T-helper 17 cell (primary cell): ENCODE results near the gene GLMN. TPM values are rescaled to one million over a fixed set of nuclear protein-coding genes. Genes with fewer than 3 reads are reported as not detected.
"Not testable (repeated sequence)": the region's sequence is repeated elsewhere in the genome, so short reads cannot be mapped to it uniquely, and the experiment has no call there.

Experiments used
- ATAC-seq: fragments of 150-1000 bp; cut with Tn5 transposase; 2 replicates; pipeline ENCODE4 v1.10.0; 2021; ENCODE audit warnings: mild to moderate bottlenecking, moderate library complexity
- DNase-seq, 3 donors: peaks; one replicate each; pipeline versions ENCODE4 v3.0.0 to v3.0.0-alpha.2; 2020 to 2021
- H3K9me3 ChIP-seq: one replicate; pipeline ENCODE4 v1.7.0; 2013; ENCODE audit warnings: low read length, mild to moderate bottlenecking; ENCODE audit not compliant: control insufficient read depth, poor library complexity, severe bottlenecking
- H3K27ac Mint-ChIP-seq: one replicate; pipeline ENCODE4 v1.8.0; 2022; ENCODE audit warnings: mild to moderate bottlenecking, moderate library complexity, mixed read lengths
- H3K27me3 Mint-ChIP-seq: one replicate; pipeline ENCODE4 v1.8.0; 2022; ENCODE audit warnings: mixed read lengths
- H3K36me3 Mint-ChIP-seq: one replicate; pipeline ENCODE4 v1.8.0; 2022; ENCODE audit warnings: low read depth, mixed read lengths
- H3K4me1 Mint-ChIP-seq: one replicate; pipeline ENCODE4 v1.8.0; 2022; ENCODE audit warnings: mild to moderate bottlenecking, mixed read lengths
- H3K4me3 Mint-ChIP-seq: one replicate; pipeline ENCODE4 v1.8.0; 2022; ENCODE audit warnings: mild to moderate bottlenecking, moderate library complexity, mixed read lengths
- total RNA-seq, 4 donors: library from RNA in 2 of 4; stranded (reverse) in 2 of 4; gene quantifications; one replicate each; pipeline ENCODE4 v1.2.3 and lab custom pipeline; 2022 to 2026

The GLMN gene
- total RNA-seq, 2 donors from 2014 or later, result 11.0 to 13.2 TPM

- DNase-seq (no peak), ATAC-seq (no peak)
- no peaks in the 10 kb centered on the region for H3K27me3 Mint-ChIP-seq
- H3K36me3 Mint-ChIP-seq, result peaks cover 33% of the 10 kb centered on the region
- H3K4me1 Mint-ChIP-seq, result peaks cover 11% of the 10 kb centered on the region
- H3K4me3 Mint-ChIP-seq, result no peak overlapping the region
- H3K27ac Mint-ChIP-seq, result no peak overlapping the region
- H3K9me3 ChIP-seq, result no peaks in the 10 kb centered on the region
These were observed 22.7 kb downstream of the GLMN start for GRCh38 chr1:92276082-92276481.

- H3K9me3 ChIP-seq, result no peaks in the 10 kb centered on the region
- no peak for DNase-seq
- Mint-ChIP-seq H3K27ac (peak overlapping the region; percentile 30), H3K27me3 (no peaks in the 10 kb centered on the region), H3K4me1 (peaks cover 14% of the 10 kb centered on the region), H3K36me3 (peaks cover 28% of the 10 kb centered on the region), H3K4me3 (no peak overlapping the region)
- ATAC-seq, result no peak
These were observed 23.8 kb downstream of the GLMN start for GRCh38 chr1:92274939-92275338.

GRCh38 chr1:92273039-92273438 lies 25.7 kb downstream of the GLMN start:
- H3K4me1 Mint-ChIP-seq, result peaks cover 11% of the 10 kb centered on the region
- H3K36me3 Mint-ChIP-seq, result peaks cover 22% of the 10 kb centered on the region
- no peak overlapping the region for H3K4me3 Mint-ChIP-seq

GRCh38 chr1:92262516-92262915 lies 36.3 kb downstream of the GLMN start:
- Mint-ChIP-seq H3K27me3 (no peaks in the 10 kb centered on the region), H3K27ac (no peak overlapping the region), H3K4me3 (no peak overlapping the region), H3K36me3 (peaks cover 7% of the 10 kb centered on the region), H3K4me1 (no peaks in the 10 kb centered on the region)
- ATAC-seq (no peak), DNase-seq (no peak)
- no peaks in the 10 kb centered on the region for H3K9me3 ChIP-seq

More at GRCh38 chr1:92273039-92273438, 25.7 kb downstream of the GLMN start:
- Mint-ChIP-seq H3K27me3 (no peaks in the 10 kb centered on the region), H3K27ac (no peak overlapping the region)
- DNase-seq, result no peak
- no peak for ATAC-seq
- no peaks in the 10 kb centered on the region for H3K9me3 ChIP-seq

- DNase-seq (no peak), ATAC-seq (no peak)
- Mint-ChIP-seq H3K27ac (no peak overlapping the region), H3K36me3 (peaks cover 14% of the 10 kb centered on the region), H3K4me1 (no peaks in the 10 kb centered on the region), H3K4me3 (no peak overlapping the region), H3K27me3 (no peaks in the 10 kb centered on the region)
- no peaks in the 10 kb centered on the region for H3K9me3 ChIP-seq
These were observed 39.4 kb downstream of the GLMN start for GRCh38 chr1:92259350-92259749.

- H3K27me3 Mint-ChIP-seq, DNase-seq, H3K27ac Mint-ChIP-seq, H3K9me3 ChIP-seq, H3K4me3 Mint-ChIP-seq, ATAC-seq, H3K4me1 Mint-ChIP-seq: not testable (repeated sequence)
- H3K36me3 Mint-ChIP-seq, result peaks cover 18% of the 10 kb centered on the region
These were observed 44.1 kb downstream of the GLMN start for GRCh38 chr1:92254714-92255113.

GRCh38 chr1:92244376-92244775 lies 54.4 kb downstream of the GLMN start:
- no peaks in the 10 kb centered on the region for H3K27me3 Mint-ChIP-seq
- no peaks in the 10 kb centered on the region for H3K36me3 Mint-ChIP-seq
- H3K9me3 ChIP-seq, result no peaks in the 10 kb centered on the region
- DNase-seq (no peak), ATAC-seq (no peak)
- peaks cover 2% of the 10 kb centered on the region for H3K4me1 Mint-ChIP-seq
- H3K27ac Mint-ChIP-seq, result no peak overlapping the region
- no peak overlapping the region for H3K4me3 Mint-ChIP-seq

- ATAC-seq (no peak), DNase-seq (no peak)
- peaks cover 18% of the 10 kb centered on the region for H3K27me3 Mint-ChIP-seq
- no peaks in the 10 kb centered on the region for H3K9me3 ChIP-seq
- H3K36me3 Mint-ChIP-seq, result peaks cover 2% of the 10 kb centered on the region
- no peak overlapping the region for H3K4me3 Mint-ChIP-seq
- no peak overlapping the region for H3K27ac Mint-ChIP-seq
- H3K4me1 Mint-ChIP-seq, result no peaks in the 10 kb centered on the region
These were observed 58.8 kb downstream of the GLMN start for GRCh38 chr1:92240034-92240433.

GRCh38 chr1:92230736-92231135 lies 68.1 kb downstream of the GLMN start:
- H3K4me3 Mint-ChIP-seq, result no peak overlapping the region
- no peaks in the 10 kb centered on the region for H3K9me3 ChIP-seq
- ATAC-seq, result no peak
- H3K27ac Mint-ChIP-seq, result no peak overlapping the region
- H3K27me3 Mint-ChIP-seq, result peaks cover 10% of the 10 kb centered on the region
- DNase-seq, result no peak
- H3K36me3 Mint-ChIP-seq, result no peaks in the 10 kb centered on the region
- H3K4me1 Mint-ChIP-seq, result no peaks in the 10 kb centered on the region

GRCh38 chr1:92228401-92228800 lies 70.4 kb downstream of the GLMN start:
- H3K27me3 Mint-ChIP-seq, result peaks cover 10% of the 10 kb centered on the region
- no peak overlapping the region for H3K4me3 Mint-ChIP-seq
- no peaks in the 10 kb centered on the region for H3K4me1 Mint-ChIP-seq
- H3K27ac Mint-ChIP-seq, result no peak overlapping the region
- no peaks in the 10 kb centered on the region for H3K9me3 ChIP-seq
- H3K36me3 Mint-ChIP-seq, result no peaks in the 10 kb centered on the region
- no peak for DNase-seq
- no peak for ATAC-seq

GRCh38 chr1:92219028-92219427 lies 79.8 kb downstream of the GLMN start:
- no peaks in the 10 kb centered on the region for H3K36me3 Mint-ChIP-seq
- no peak overlapping the region for H3K27ac Mint-ChIP-seq
- peaks cover 6% of the 10 kb centered on the region for H3K27me3 Mint-ChIP-seq
- ATAC-seq (no peak), DNase-seq (no peak)
- no peaks in the 10 kb centered on the region for H3K9me3 ChIP-seq
- H3K4me1 Mint-ChIP-seq, result no peaks in the 10 kb centered on the region
- no peak overlapping the region for H3K4me3 Mint-ChIP-seq

- Mint-ChIP-seq H3K27me3 (peaks cover 6% of the 10 kb centered on the region), H3K36me3 (no peaks in the 10 kb centered on the region), H3K4me1 (no peaks in the 10 kb centered on the region), H3K4me3 (no peak overlapping the region), H3K27ac (no peak overlapping the region)
- DNase-seq (no peak), ATAC-seq (no peak)
- no peaks in the 10 kb centered on the region for H3K9me3 ChIP-seq
These were observed 80.2 kb downstream of the GLMN start for GRCh38 chr1:92218559-92218958.

- no peak within 1 kb of the TSS for H3K4me3 Mint-ChIP-seq
- H3K27me3 Mint-ChIP-seq, result peaks cover 6% of the 10 kb centered on the region
- DNase-seq (no peak), ATAC-seq (no peak)
- H3K9me3 ChIP-seq, result no peaks in the 10 kb centered on the region
- H3K36me3 Mint-ChIP-seq, result no peaks in the 10 kb centered on the region
- no peak within 1 kb of the TSS for H3K27ac Mint-ChIP-seq
- H3K4me1 Mint-ChIP-seq, result no peaks in the 10 kb centered on the region
These were observed 81.1 kb downstream of the GLMN start, which contains the start of gene C1orf146 for GRCh38 chr1:92217721-92218120. Gene C1orf146, plus strand, starts transcription at chr1:92217915. Its CDS starts 13,506 bp downstream, at chr1:92231421.

- no peak for ATAC-seq
- Mint-ChIP-seq H3K27me3 (no peaks in the 10 kb centered on the region), H3K4me1 (peaks cover 3% of the 10 kb centered on the region), H3K4me3 (no peak overlapping the region), H3K36me3 (peaks cover 4% of the 10 kb centered on the region), H3K27ac (no peak overlapping the region)
- H3K9me3 ChIP-seq, result no peaks in the 10 kb centered on the region
- DNase-seq, result no peak
These were observed 87.6 kb downstream of the GLMN start for GRCh38 chr1:92211166-92211565.
